ENCODE results near the gene SLC35G3.

Gene SLC35G3

GRCh38 chr17:35227546-35227945 is 33.4 kb upstream of the SLC35G3 start:
- no peak for TF ChIP-seq CTCF (IDR thresholded peaks at IDR 0.05; ENCODE audit: insufficient read depth, low read length, poor library complexity, severe bottlenecking)
- no peak for TF ChIP-seq EZH2phosphoT487 (conservative IDR thresholded peaks at IDR 0.05; ENCODE audit: low read length)

DNA sequence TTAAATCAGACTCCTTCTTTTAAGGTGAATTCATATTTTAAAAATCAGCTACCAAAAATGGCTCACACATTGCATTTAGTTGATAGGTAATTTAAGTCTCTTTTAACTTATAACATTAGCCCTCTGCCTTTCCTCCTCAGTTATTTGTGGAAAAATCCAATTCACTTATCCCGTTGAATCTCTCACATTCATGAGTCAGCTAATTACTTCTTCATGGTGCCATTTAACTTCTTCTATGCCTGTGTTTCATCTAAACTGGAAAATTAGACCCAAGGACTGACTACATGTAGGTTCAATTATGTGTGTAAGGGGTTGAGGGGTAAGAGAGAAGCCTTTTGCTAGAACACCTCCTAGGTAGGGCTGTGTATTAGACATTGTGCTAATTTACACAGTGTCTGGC is 30.2 kb upstream of the SLC35G3 start:
- no peaks in the 10 kb centered on the region for H4K20me1 ChIP-seq (ENCODE audit: low read depth, low read length)
- H2AFZ ChIP-seq (ENCODE audit: low read depth, low read length, severe bottlenecking): no peak overlapping the region
- no peaks in the 10 kb centered on the region for H3F3A ChIP-seq (ENCODE audit: insufficient read depth)
- no peak overlapping the region for H3K4me3 ChIP-seq (ENCODE audit: insufficient read depth, low read length, poor library complexity, severe bottlenecking)
- no peak overlapping the region for H3K9ac ChIP-seq (ENCODE audit: low read length)
- no peaks in the 10 kb centered on the region for H3K9me3 ChIP-seq (ENCODE audit: insufficient read depth, low read length)
- H3K27me3 ChIP-seq (ENCODE audit: low read length): peaks cover 6% of the 10 kb centered on the region; the same call in 1 of the 2 replicates
- H3K27ac ChIP-seq (ENCODE audit: low read depth, low read length): no peak overlapping the region
- no peaks in the 10 kb centered on the region for H3K36me3 ChIP-seq (ENCODE audit: low read length)
- no peak overlapping the region for H3K4me2 ChIP-seq (ENCODE audit: low read depth, low read length, poor library complexity, severe bottlenecking)
- no peaks in the 10 kb centered on the region for H3K79me2 ChIP-seq (ENCODE audit: insufficient read depth, low read length)
- no peaks in the 10 kb centered on the region for H3K9me2 ChIP-seq (replicated peaks; ENCODE audit: insufficient read depth, low read length)
- TF ChIP-seq EZH2phosphoT487 (conservative IDR thresholded peaks at IDR 0.05; ENCODE audit: low read length): no peak
- TF ChIP-seq CTCF (IDR thresholded peaks at IDR 0.05; ENCODE audit: insufficient read depth, low read length, poor library complexity, severe bottlenecking): no peak

More at GRCh38 chr17:35227546-35227945, 33.4 kb upstream of the SLC35G3 start:
- no peaks in the 10 kb centered on the region for H3K9me2 ChIP-seq (replicated peaks; ENCODE audit: insufficient read depth, low read length)
- no peaks in the 10 kb centered on the region for H3K36me3 ChIP-seq (ENCODE audit: low read length)
- H3K79me2 ChIP-seq (ENCODE audit: insufficient read depth, low read length): no peaks in the 10 kb centered on the region
- no peaks in the 10 kb centered on the region for H3F3A ChIP-seq (ENCODE audit: insufficient read depth)
- no peak overlapping the region for H3K4me3 ChIP-seq (ENCODE audit: insufficient read depth, low read length, poor library complexity, severe bottlenecking)
- H4K20me1 ChIP-seq (ENCODE audit: low read depth, low read length): no peaks in the 10 kb centered on the region
- H3K9me3 ChIP-seq (ENCODE audit: insufficient read depth, low read length): no peaks in the 10 kb centered on the region
- no peak overlapping the region for H3K27ac ChIP-seq (ENCODE audit: low read depth, low read length)
- no peak overlapping the region for H3K4me2 ChIP-seq (ENCODE audit: low read depth, low read length, poor library complexity, severe bottlenecking)
- H3K9ac ChIP-seq (ENCODE audit: low read length): no peak overlapping the region
- H3K27me3 ChIP-seq (ENCODE audit: low read length): peaks cover 6% of the 10 kb centered on the region; the same call in 1 of the 2 replicates
- no peak overlapping the region for H2AFZ ChIP-seq (ENCODE audit: low read depth, low read length, severe bottlenecking)

DNA sequence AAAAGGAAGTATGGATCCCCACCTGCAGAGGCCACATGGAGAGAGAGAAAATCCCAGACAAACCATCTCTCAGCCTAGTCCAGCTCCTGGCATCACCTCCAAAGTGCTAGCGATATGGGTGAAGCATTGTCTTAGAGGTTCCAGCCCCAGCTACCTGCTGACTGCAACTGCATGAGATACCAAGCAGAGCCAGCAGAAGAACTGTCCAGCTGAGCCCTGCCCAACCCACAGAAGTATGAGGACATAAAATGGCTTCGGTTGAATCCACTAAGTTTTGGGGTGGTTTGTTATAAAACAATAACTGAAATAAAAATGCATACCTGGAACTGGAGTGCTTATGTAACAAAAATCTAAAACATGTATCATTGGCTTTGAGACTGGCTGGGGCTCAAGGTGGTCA is 28.3 kb upstream of the SLC35G3 start:
- Histone ChIP-seq H3K9me2 (replicated peaks; ENCODE audit: insufficient read depth, low read length) (no peaks in the 10 kb centered on the region), H3K9me3 (ENCODE audit: insufficient read depth, low read length) (no peaks in the 10 kb centered on the region), H3K27ac (ENCODE audit: low read depth, low read length) (no peak overlapping the region), H3K4me2 (ENCODE audit: low read depth, low read length, poor library complexity, severe bottlenecking) (no peak overlapping the region), H3K9ac (ENCODE audit: low read length) (no peak overlapping the region), H3K36me3 (ENCODE audit: low read length) (no peaks in the 10 kb centered on the region), H3F3A (ENCODE audit: insufficient read depth) (no peaks in the 10 kb centered on the region), H2AFZ (ENCODE audit: low read depth, low read length, severe bottlenecking) (no peak overlapping the region), H3K4me3 (ENCODE audit: insufficient read depth, low read length, poor library complexity, severe bottlenecking) (no peak overlapping the region), H3K27me3 (ENCODE audit: low read length) (peaks cover 6% of the 10 kb centered on the region; the same call in 1 of the 2 replicates), H4K20me1 (ENCODE audit: low read depth, low read length) (no peaks in the 10 kb centered on the region), H3K79me2 (ENCODE audit: insufficient read depth, low read length) (no peaks in the 10 kb centered on the region)
- TF ChIP-seq CTCF (IDR thresholded peaks at IDR 0.05; ENCODE audit: insufficient read depth, low read length, poor library complexity, severe bottlenecking) (no peak), EZH2phosphoT487 (conservative IDR thresholded peaks at IDR 0.05; ENCODE audit: low read length) (no peak)
